IMR-90 (cell line): ENCODE data around the gene RAB31. TPM values are rescaled to one million over a fixed set of nuclear protein-coding genes. Genes with fewer than 3 reads are reported as not detected.

Experiments
- ATAC-seq: fragments of 200-7000 bp; cut with Tn5 transposase; 2 replicates; pipeline ENCODE4 v1.9.1; 2020; ENCODE audit warnings: low read depth, mild to moderate bottlenecking, moderate library complexity
- BruUV-seq: library from RNA; stranded (reverse); fragments of 400-500 nt; replicated peaks from 2 replicates; lab custom pipeline; 2021; lab: Mats Ljungman, UMichigan
- CTCF ChIA-PET: fragments of 300-600 bp; formaldehyde crosslinking; extraction: SDS; loops from one replicate; lab custom pipeline; 2021; ENCODE audit warnings: antibody characterized with exemption; lab: Yijun Ruan, JAX
- POLR2A ChIA-PET: fragments of 300-600 bp; sonication (Branson Sonifier 250); formaldehyde crosslinking; loops from one replicate; lab custom pipeline; 2022; ENCODE audit warnings: antibody characterized with exemption; ENCODE audit not compliant: unreplicated experiment; lab: Charles Lee
- DNase-seq: peaks from one replicate; pipeline ENCODE4 v3.0.0; 2013
- H2AFZ ChIP-seq: replicated peaks from 2 replicates; pipeline ENCODE3; 2013; ENCODE audit warnings: low read length, mild to moderate bottlenecking; ENCODE audit not compliant: poor library complexity
- H2AK5ac ChIP-seq: 2 replicates; pipeline ENCODE4 v1.6.1; 2013; ENCODE audit warnings: low read depth, low read length, inconsistent platforms
- H2AK9ac ChIP-seq: replicated peaks from 2 replicates; pipeline ENCODE3; 2013; ENCODE audit warnings: mild to moderate bottlenecking, low read depth, low read length, moderate library complexity; ENCODE audit not compliant: poor library complexity
- H2BK120ac ChIP-seq: 2 replicates; pipeline ENCODE4 v1.6.1; 2013; ENCODE audit warnings: low read depth, low read length, inconsistent platforms
- H2BK15ac ChIP-seq: 3 replicates; pipeline ENCODE4 v1.6.1; 2013; ENCODE audit warnings: low read depth, low read length, inconsistent platforms
- H2BK20ac ChIP-seq: 2 replicates; pipeline ENCODE4 v1.6.1; 2013; ENCODE audit warnings: low read depth, mild to moderate bottlenecking, inconsistent platforms, low read length, moderate library complexity
- H2BK5ac ChIP-seq: 2 replicates; pipeline ENCODE4 v1.6.1; 2013; ENCODE audit warnings: mild to moderate bottlenecking, low read depth, low read length, inconsistent platforms; ENCODE audit not compliant: poor library complexity, severe bottlenecking
- H3K14ac ChIP-seq: replicated peaks from 2 replicates; pipeline ENCODE4 v1.6.1; 2013; ENCODE audit warnings: low read depth, low read length, inconsistent platforms
- H3K18ac ChIP-seq: 2 replicates; pipeline ENCODE4 v1.6.1; 2013; ENCODE audit warnings: low read depth, low read length, control low read depth
- H3K23ac ChIP-seq: 2 replicates; pipeline ENCODE4 v1.6.1; 2013; ENCODE audit warnings: low read depth, low read length, inconsistent platforms
- H3K27ac ChIP-seq: 2 replicates; pipeline ENCODE4 v1.5.1; 2013; ENCODE audit warnings: mild to moderate bottlenecking, control low read depth, low read length; ENCODE audit not compliant: insufficient read depth
- H3K27me3 ChIP-seq: 2 replicates; pipeline ENCODE4 v1.6.1; 2013; ENCODE audit warnings: low read length; ENCODE audit not compliant: control insufficient read depth, insufficient read depth
- H3K36me3 ChIP-seq: 2 replicates; pipeline ENCODE4 v1.6.1; 2013; ENCODE audit warnings: low read length, mixed read lengths; ENCODE audit not compliant: control insufficient read depth, insufficient read depth
- H3K4ac ChIP-seq: 2 replicates; pipeline ENCODE4 v1.6.1; 2013; ENCODE audit warnings: low read depth, low read length, inconsistent platforms
- H3K4me1 ChIP-seq: 2 replicates; pipeline ENCODE4 v1.6.1; 2013; ENCODE audit warnings: low read length, mixed read lengths; ENCODE audit not compliant: control insufficient read depth, insufficient read depth
- H3K4me2 ChIP-seq: 2 replicates; pipeline ENCODE4 v1.6.1; 2013; ENCODE audit warnings: low read depth, mild to moderate bottlenecking, control low read depth, low read length, moderate library complexity
- H3K4me3 ChIP-seq: 2 replicates; pipeline ENCODE4 v1.5.1; 2013; ENCODE audit warnings: low read depth, mild to moderate bottlenecking, control low read depth, low read length, moderate library complexity; ENCODE audit not compliant: insufficient read depth
- H3K56ac ChIP-seq: 2 replicates; pipeline ENCODE4 v1.6.1; 2013; ENCODE audit warnings: low read length, inconsistent platforms; ENCODE audit not compliant: insufficient read depth; ENCODE audit errors: extremely low read depth
- H3K79me1 ChIP-seq, 2 experiments: 2 replicates each; pipeline ENCODE4 v1.6.1; 2013; ENCODE audit warnings: low read length in 2 of 2, inconsistent platforms in 1 of 2, low read depth in 1 of 2
- H3K9ac ChIP-seq: 2 replicates; pipeline ENCODE4 v1.6.1; 2013; ENCODE audit warnings: low read depth, low read length, control low read depth
- H3K9me1 ChIP-seq: 2 replicates; pipeline ENCODE4 v1.6.1; 2013; ENCODE audit warnings: low read length, inconsistent platforms; ENCODE audit not compliant: insufficient read depth
- H3K9me3 ChIP-seq: 2 replicates; pipeline ENCODE4 v1.6.1; 2013; ENCODE audit warnings: low read length; ENCODE audit not compliant: control insufficient read depth, insufficient read depth
- H4K20me1 ChIP-seq: 2 replicates; pipeline ENCODE4 v1.6.1; 2013; ENCODE audit warnings: low read length, inconsistent platforms; ENCODE audit not compliant: insufficient read depth
- H4K5ac ChIP-seq: 2 replicates; pipeline ENCODE4 v1.6.1; 2013; ENCODE audit warnings: mild to moderate bottlenecking, low read depth, low read length, control low read depth
- H4K8ac ChIP-seq, 2 experiments: 2 replicates each; pipeline ENCODE4 v1.6.1; 2013; ENCODE audit warnings: low read depth in 2 of 2, low read length in 2 of 2, control low read depth in 1 of 2, inconsistent platforms in 1 of 2
- H4K91ac ChIP-seq: 2 replicates; pipeline ENCODE4 v1.6.1; 2013; ENCODE audit warnings: low read depth, low read length, inconsistent platforms; ENCODE audit not compliant: insufficient read depth
- BHLHE40 ChIP-seq: fragments of 150-350 bp; IDR thresholded peaks from 2 replicates; pipeline ENCODE4 v1.6.1; 2016; ENCODE audit warnings: mild to moderate bottlenecking, low read depth, low read length
- FOS ChIP-seq: fragments of 150-350 bp; IDR thresholded peaks from 2 replicates; pipeline ENCODE4 v1.6.1; 2016; ENCODE audit warnings: low read depth, low read length
- MAFK ChIP-seq: IDR thresholded peaks from 2 replicates; pipeline ENCODE4 v1.6.1; 2012; ENCODE audit warnings: low read depth, low read length, improper control_type of control experiment
- MXI1 ChIP-seq: IDR thresholded peaks from 2 replicates; pipeline ENCODE4 v1.6.1; 2012; ENCODE audit warnings: low read depth, mild to moderate bottlenecking, low read length, moderate library complexity, borderline replicate concordance
- POLR2A ChIP-seq: IDR thresholded peaks from 2 replicates; pipeline ENCODE4 v1.6.1; 2012; ENCODE audit warnings: mild to moderate bottlenecking, low read depth, low read length
- RAD21 ChIP-seq: IDR thresholded peaks from 2 replicates; pipeline ENCODE4 v1.6.1; 2012; ENCODE audit warnings: low read length, improper control_type of control experiment
- SMC3 ChIP-seq: fragments of 150-350 bp; IDR thresholded peaks from 2 replicates; pipeline ENCODE4 v1.6.1; 2016; ENCODE audit warnings: low read depth, mild to moderate bottlenecking, antibody characterized with exemption, low read length, moderate library complexity
- WGBS, 2 experiments: methylation state at CpG; one replicate each; pipeline versions ENCODE4 v1.1.5 to v1.1.7; 2013; ENCODE audit warnings: missing lambda C conversion rate in 2 of 2; ENCODE audit not compliant: insufficient read length in 1 of 2; ENCODE audit errors: extremely low coverage in 2 of 2; 5-methylcytosine and 5-hydroxymethylcytosine counted together
- dilution Hi-C: fragments of 300-500 bp; cut with HindIII; formaldehyde crosslinking; loops from one replicate; pipeline ENCODE4 v1.14.3; 2018; ENCODE audit warnings: low sequenced_read_pairs; ENCODE audit not compliant: unreplicated experiment
- in situ Hi-C: fragments of 300-500 bp; cut with MboI; formaldehyde crosslinking; loops from 3 replicates; pipeline ENCODE4 v1.14.3; 2019; ENCODE audit warnings: low sequenced_read_pairs, inconsistent platforms, mixed read lengths
- intact Hi-C: fragments of 100-400 bp; cut with micrococcal nuclease; formaldehyde crosslinking; loops from 2 replicates; pipeline ENCODE4 v1.10.0; 2022
- polyA plus RNA-seq, 3 experiments: library from polyadenylated mRNA; depleted of rRNA; stranded (reverse); fragments of >200 nt; gene quantifications; 2 replicates each; pipeline ENCODE4 v1.2.3, GENCODE V29; 2012; ENCODE audit warnings: low replicate concordance in 1 of 3
- total RNA-seq: library from RNA; depleted of rRNA; stranded (reverse); fragments of >200 nt; gene quantifications from 2 replicates; pipeline ENCODE4 v1.2.3, GENCODE V29; 2012
- TF ChIP-seq, protein P1 (sequence below): fragments of 150-350 bp; IDR thresholded peaks from 2 replicates; pipeline ENCODE4 v1.6.1; 2017; ENCODE audit warnings: mild to moderate bottlenecking, antibody characterized with exemption, low read length, low read depth
- TF ChIP-seq, protein P2 (sequence below): fragments of 150-350 bp; IDR thresholded peaks from 2 replicates; pipeline ENCODE4 v1.6.1; 2016; ENCODE audit warnings: low read depth, mild to moderate bottlenecking, low read length, moderate library complexity, borderline replicate concordance

Gene RAB31
- total and polyA plus RNA-seq, 2 of the 4 experiments (the other 2 are of a cell fraction) = 13.8 to 26.9 TPM

DNA sequence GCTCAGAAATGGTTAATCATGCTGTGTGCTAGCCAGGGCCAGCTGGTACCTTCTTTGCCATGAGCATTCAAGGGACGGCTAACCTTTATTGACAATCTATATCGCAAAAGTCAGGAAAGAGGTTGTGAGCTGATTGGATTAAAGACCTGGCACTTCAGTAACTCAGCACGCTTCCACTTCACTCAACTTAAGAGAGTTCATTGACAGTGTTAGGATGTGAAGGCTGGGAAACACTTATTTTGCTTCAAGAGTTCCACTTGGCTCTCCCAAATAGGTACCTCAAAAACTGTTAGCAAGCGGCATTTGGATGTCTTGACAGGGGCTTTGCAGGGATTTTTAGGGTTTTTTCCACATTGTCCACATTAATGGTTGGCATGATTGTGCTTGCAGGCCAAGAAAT is 152.6 kb downstream of the RAB31 start:
- no peak overlapping the region for H3K14ac ChIP-seq
- ATAC-seq (no peak), DNase-seq (no peak)
- no peak overlapping the region for H2AK9ac ChIP-seq
- no peak overlapping the region for H3K27ac ChIP-seq
- peaks cover 2 to 5% of the 10 kb centered on the region in 2 experiments; a peak in 1 of 4 replicates for H3K79me1 ChIP-seq
- H3K4me2 ChIP-seq = no peak overlapping the region
- H3K9me3 ChIP-seq = peaks cover 4% of the 10 kb centered on the region; the same call in 1 of the 2 replicates
- no peak overlapping the region for H3K56ac ChIP-seq
- no peak overlapping the region for H3K4ac ChIP-seq
- H4K8ac ChIP-seq = no peak overlapping the region
- H3K27me3 ChIP-seq = no peaks in the 10 kb centered on the region
- no peak overlapping the region for H2BK120ac ChIP-seq
- H2AFZ ChIP-seq = no peak overlapping the region
- dilution Hi-C loops (no loop called here), in situ Hi-C loops (no loop called here), intact Hi-C loops (no loop called here)
- peaks cover 3% of the 10 kb centered on the region; the same call in 1 of the 2 replicates for H3K9me1 ChIP-seq
- no peak overlapping the region for H2BK5ac ChIP-seq
- H3K9ac ChIP-seq = no peak overlapping the region
- WGBS, 2 experiments = 100% methylated on average over 1 of the region's 4 CpGs; no CpG with 5 or more reads in 1 of the 2 experiments
- H2BK20ac ChIP-seq = no peak overlapping the region
- H3K23ac ChIP-seq = no peak overlapping the region
- no peaks in the 10 kb centered on the region for H4K20me1 ChIP-seq
- no peak overlapping the region for H4K91ac ChIP-seq
- peaks cover 3% of the 10 kb centered on the region; the same call in 1 of the 2 replicates for H3K36me3 ChIP-seq
- no TSS peak for BruUV-seq
- no peak overlapping the region for H3K4me3 ChIP-seq
- peaks cover 1% of the 10 kb centered on the region; the same call in 1 of the 2 replicates for H3K4me1 ChIP-seq
- H2AK5ac ChIP-seq = no peak overlapping the region
- no peak overlapping the region for H2BK15ac ChIP-seq
- ChIA-PET CTCF (interaction anchor here (0.6 kb wide), 2 partner anchors 248 to 1460 kb away, joined by 3 to 4 read pairs; no protein-coding TSS in a partner anchor), POLR2A (no interaction called here)
- H4K5ac ChIP-seq = no peak overlapping the region
- TF ChIP-seq MXI1 (no peak), FOS (no peak), POLR2A (no peak), RAD21 (no peak), SMC3 (no peak), MAFK (no peak), BHLHE40 (no peak)
- TF ChIP-seq, protein P1, sequence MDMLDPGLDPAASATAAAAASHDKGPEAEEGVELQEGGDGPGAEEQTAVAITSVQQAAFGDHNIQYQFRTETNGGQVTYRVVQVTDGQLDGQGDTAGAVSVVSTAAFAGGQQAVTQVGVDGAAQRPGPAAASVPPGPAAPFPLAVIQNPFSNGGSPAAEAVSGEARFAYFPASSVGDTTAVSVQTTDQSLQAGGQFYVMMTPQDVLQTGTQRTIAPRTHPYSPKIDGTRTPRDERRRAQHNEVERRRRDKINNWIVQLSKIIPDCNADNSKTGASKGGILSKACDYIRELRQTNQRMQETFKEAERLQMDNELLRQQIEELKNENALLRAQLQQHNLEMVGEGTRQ = no peak
- TF ChIP-seq, protein P2, sequence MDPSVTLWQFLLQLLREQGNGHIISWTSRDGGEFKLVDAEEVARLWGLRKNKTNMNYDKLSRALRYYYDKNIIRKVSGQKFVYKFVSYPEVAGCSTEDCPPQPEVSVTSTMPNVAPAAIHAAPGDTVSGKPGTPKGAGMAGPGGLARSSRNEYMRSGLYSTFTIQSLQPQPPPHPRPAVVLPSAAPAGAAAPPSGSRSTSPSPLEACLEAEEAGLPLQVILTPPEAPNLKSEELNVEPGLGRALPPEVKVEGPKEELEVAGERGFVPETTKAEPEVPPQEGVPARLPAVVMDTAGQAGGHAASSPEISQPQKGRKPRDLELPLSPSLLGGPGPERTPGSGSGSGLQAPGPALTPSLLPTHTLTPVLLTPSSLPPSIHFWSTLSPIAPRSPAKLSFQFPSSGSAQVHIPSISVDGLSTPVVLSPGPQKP = no peak
- no peak overlapping the region for H3K18ac ChIP-seq
